SU-DHL-6 (cell line): ENCODE results near the gene CEP104.

Source experiments
- EZH2phosphoT487 ChIP-seq: fragments of 200-600 bp; sonication (generic), shearing (Covaris generic); conservative IDR thresholded peaks from 2 replicates; pipeline ENCODE4 v1.6.1; 2018; ENCODE audit warnings: mild to moderate bottlenecking, antibody characterized with exemption, low read length, moderate library complexity, mixed read lengths
- TF ChIP-seq, protein P1 (sequence below): fragments of 200-600 bp; sonication (generic); IDR thresholded peaks from one replicate; pipeline ENCODE4 v1.5.1; 2017; ENCODE audit warnings: antibody characterized with exemption, mild to moderate bottlenecking, low read length, moderate library complexity; ENCODE audit not compliant: insufficient read depth, poor library complexity, severe bottlenecking

DNA sequence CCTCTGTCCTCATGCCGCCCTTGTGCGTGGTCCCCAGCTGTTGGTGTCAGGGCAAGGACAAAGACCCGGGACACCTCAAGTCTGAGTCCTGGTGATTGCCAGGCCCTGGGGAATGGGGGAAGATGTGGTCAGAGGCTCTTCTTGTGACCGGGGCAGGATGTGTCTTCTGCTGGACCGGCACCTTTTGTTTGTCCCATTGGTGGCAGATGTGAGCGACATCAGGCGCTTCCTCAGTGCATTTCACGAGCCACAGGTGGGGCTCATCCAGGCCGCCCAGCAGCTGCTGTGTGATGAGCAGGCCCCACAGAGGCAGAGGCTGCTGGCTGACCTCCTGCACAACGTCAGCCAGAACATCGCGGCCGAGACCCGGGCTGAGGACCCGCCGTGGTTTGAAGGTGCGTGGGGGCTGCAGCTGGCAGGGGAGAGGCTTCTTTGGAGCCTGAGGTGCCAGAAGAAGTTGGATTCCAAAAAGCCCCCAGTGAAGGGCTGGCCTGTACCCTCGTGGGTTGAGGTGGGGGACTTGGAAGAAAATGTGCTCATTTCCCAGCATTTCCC is 8.7 kb upstream of the CEP104 start:
- TF ChIP-seq, protein P1, sequence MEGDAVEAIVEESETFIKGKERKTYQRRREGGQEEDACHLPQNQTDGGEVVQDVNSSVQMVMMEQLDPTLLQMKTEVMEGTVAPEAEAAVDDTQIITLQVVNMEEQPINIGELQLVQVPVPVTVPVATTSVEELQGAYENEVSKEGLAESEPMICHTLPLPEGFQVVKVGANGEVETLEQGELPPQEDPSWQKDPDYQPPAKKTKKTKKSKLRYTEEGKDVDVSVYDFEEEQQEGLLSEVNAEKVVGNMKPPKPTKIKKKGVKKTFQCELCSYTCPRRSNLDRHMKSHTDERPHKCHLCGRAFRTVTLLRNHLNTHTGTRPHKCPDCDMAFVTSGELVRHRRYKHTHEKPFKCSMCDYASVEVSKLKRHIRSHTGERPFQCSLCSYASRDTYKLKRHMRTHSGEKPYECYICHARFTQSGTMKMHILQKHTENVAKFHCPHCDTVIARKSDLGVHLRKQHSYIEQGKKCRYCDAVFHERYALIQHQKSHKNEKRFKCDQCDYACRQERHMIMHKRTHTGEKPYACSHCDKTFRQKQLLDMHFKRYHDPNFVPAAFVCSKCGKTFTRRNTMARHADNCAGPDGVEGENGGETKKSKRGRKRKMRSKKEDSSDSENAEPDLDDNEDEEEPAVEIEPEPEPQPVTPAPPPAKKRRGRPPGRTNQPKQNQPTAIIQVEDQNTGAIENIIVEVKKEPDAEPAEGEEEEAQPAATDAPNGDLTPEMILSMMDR: no peak
- TF ChIP-seq EZH2phosphoT487: no peak
